ENCODE measurements around the gene SULT4A1. TPM values are rescaled to one million over a fixed set of nuclear protein-coding genes. Genes with fewer than 3 reads are reported as not detected.

The SULT4A1 gene
- total RNA-seq, 1 donor from 2014 or later: 79.5 TPM

GRCh38 chr22:43823911-43824665 lies 38.2 kb downstream of the SULT4A1 start:
- Mint-ChIP-seq H3K36me3 (ENCODE audit: unreplicated experiment) (no peaks in the 10 kb centered on the region), H3K27ac (ENCODE audit: unreplicated experiment) (no peak overlapping the region), H3K9me3 (ENCODE audit: unreplicated experiment) (peaks cover 1% of the 10 kb centered on the region), H3K4me3 (ENCODE audit: unreplicated experiment) (no peak overlapping the region), H3K4me1 (ENCODE audit: low read depth, unreplicated experiment) (peaks cover 43% of the 10 kb centered on the region), H3K27me3 (ENCODE audit: unreplicated experiment) (peaks cover 13% of the 10 kb centered on the region)
- TF ChIP-seq CTCF (IDR thresholded peaks at IDR 0.05; ENCODE audit: partially characterized antibody, unreplicated experiment): no peak
- no peak for DNase-seq

- no peak for DNase-seq
- no peak for TF ChIP-seq CTCF (IDR thresholded peaks at IDR 0.05; ENCODE audit: partially characterized antibody, unreplicated experiment)
- Mint-ChIP-seq H3K4me3 (ENCODE audit: unreplicated experiment) (no peak overlapping the region), H3K36me3 (ENCODE audit: unreplicated experiment) (no peaks in the 10 kb centered on the region), H3K9me3 (ENCODE audit: unreplicated experiment) (no peaks in the 10 kb centered on the region), H3K27ac (ENCODE audit: unreplicated experiment) (no peak overlapping the region), H3K27me3 (ENCODE audit: unreplicated experiment) (peaks cover 11% of the 10 kb centered on the region), H3K4me1 (ENCODE audit: low read depth, unreplicated experiment) (peaks cover 38% of the 10 kb centered on the region)
Observed at GRCh38 chr22:43823353-43823908, 38.9 kb downstream of the SULT4A1 start.

- peaks cover 24% of the 10 kb centered on the region for H3K4me1 Mint-ChIP-seq (ENCODE audit: low read depth, unreplicated experiment)
Observed at GRCh38 chr22:43821606-43822425, 40.5 kb downstream of the SULT4A1 start.

GRCh38 chr22:43820651-43821305 lies 41.5 kb downstream of the SULT4A1 start:
- no peak for DNase-seq
- H3K4me3 Mint-ChIP-seq (ENCODE audit: unreplicated experiment): no peak overlapping the region
- no peaks in the 10 kb centered on the region for H3K36me3 Mint-ChIP-seq (ENCODE audit: unreplicated experiment)
- H3K4me1 Mint-ChIP-seq (ENCODE audit: low read depth, unreplicated experiment): peaks cover 14% of the 10 kb centered on the region
- peaks cover 10% of the 10 kb centered on the region for H3K27me3 Mint-ChIP-seq (ENCODE audit: unreplicated experiment)
- no peak overlapping the region for H3K27ac Mint-ChIP-seq (ENCODE audit: unreplicated experiment)
- TF ChIP-seq CTCF (IDR thresholded peaks at IDR 0.05; ENCODE audit: partially characterized antibody, unreplicated experiment): no peak
- no peaks in the 10 kb centered on the region for H3K9me3 Mint-ChIP-seq (ENCODE audit: unreplicated experiment)

More at GRCh38 chr22:43821606-43822425, 40.5 kb downstream of the SULT4A1 start:
- no peaks in the 10 kb centered on the region for H3K36me3 Mint-ChIP-seq (ENCODE audit: unreplicated experiment)
- no peak for DNase-seq
- TF ChIP-seq CTCF (IDR thresholded peaks at IDR 0.05; ENCODE audit: partially characterized antibody, unreplicated experiment): no peak
- H3K9me3 Mint-ChIP-seq (ENCODE audit: unreplicated experiment): no peaks in the 10 kb centered on the region
- H3K27ac Mint-ChIP-seq (ENCODE audit: unreplicated experiment): no peak overlapping the region
- peaks cover 10% of the 10 kb centered on the region for H3K27me3 Mint-ChIP-seq (ENCODE audit: unreplicated experiment)
- no peak overlapping the region for H3K4me3 Mint-ChIP-seq (ENCODE audit: unreplicated experiment)

Data from glutamatergic neuron (in vitro differentiated cells).